Measurements from ENCODE around the gene SLC1A6.

GRCh38 chr19:14979476-14980255 lies at the start of gene SLC1A6:
- TF ChIP-seq CTCF (IDR thresholded peaks at IDR 0.05) (no peak), POLR2A (IDR thresholded peaks at IDR 0.05) (no peak)
